H4 (cell line): ENCODE data around the gene SOST. TPM values are rescaled to one million over a fixed set of nuclear protein-coding genes. Genes with fewer than 3 reads are reported as not detected.

ENCODE experiments used
- DNase-seq: peaks from one replicate; pipeline ENCODE4 v3.0.0-alpha.2; 2015; ENCODE audit warnings: low spot score
- total RNA-seq: library from RNA; depleted of rRNA; stranded (reverse); fragments of >200 nt; shearing (Covaris generic); gene quantifications from 2 replicates; pipeline ENCODE4 v1.2.3, GENCODE V29; 2014

SOST gene
- total RNA-seq, 1 experiment from 2014 or later, result 6.1 TPM

GRCh38 chr17:43774304-43775250, 16.0 kb upstream of the SOST start:
- no peak for DNase-seq

- DNase-seq, result no peak
These were observed 14.5 kb upstream of the SOST start for GRCh38 chr17:43772877-43773648.

GRCh38 chr17:43771463-43771862, 12.9 kb upstream of the SOST start:
- DNase-seq, result no peak

GRCh38 chr17:43770957-43771356, 12.4 kb upstream of the SOST start:
- DNase-seq, result no peak

GRCh38 chr17:43769859-43770258, 11.3 kb upstream of the SOST start:
- no peak for DNase-seq

GRCh38 chr17:43769426-43769825, 10.8 kb upstream of the SOST start:
- DNase-seq, result no peak

GRCh38 chr17:43768943-43769342, 10.4 kb upstream of the SOST start:
- no peak for DNase-seq

- no peak for DNase-seq
These were observed 9.8 kb upstream of the SOST start for GRCh38 chr17:43768382-43768781.

GRCh38 chr17:43767713-43768059, 9.1 kb upstream of the SOST start:
- no peak for DNase-seq

- DNase-seq, result no peak
These were observed 8.6 kb upstream of the SOST start for GRCh38 chr17:43767053-43767712.

- peak; percentile 58 for DNase-seq
These were observed 7.9 kb upstream of the SOST start for GRCh38 chr17:43766413-43767052.

- peak; percentile 91 for DNase-seq
These were observed 1.8 kb upstream of the SOST start for GRCh38 chr17:43760254-43760852.

- no peak for DNase-seq
These were observed 1.2 kb upstream of the SOST start for GRCh38 chr17:43759836-43760235.

GRCh38 chr17:43758086-43758485, 505 bp downstream of the SOST start:
- DNase-seq, result no peak

- DNase-seq, result no peak
These were observed 1.4 kb downstream of the SOST start for GRCh38 chr17:43757171-43757660.

GRCh38 chr17:43756201-43756600, 2.4 kb downstream of the SOST start:
- DNase-seq, result no peak

GRCh38 chr17:43755389-43755875, 3.2 kb downstream of the SOST start:
- no peak for DNase-seq

GRCh38 chr17:43754947-43755346, 3.6 kb downstream of the SOST start:
- DNase-seq, result no peak

- DNase-seq, result peak; percentile 87
These were observed 5.0 kb downstream of the SOST start for GRCh38 chr17:43753493-43754129.

- DNase-seq, result no peak
These were observed 8.4 kb downstream of the SOST start for GRCh38 chr17:43750153-43750552.

GRCh38 chr17:43745541-43745940, 13.1 kb downstream of the SOST start:
- no peak for DNase-seq
